HT-29 (cell line): ENCODE data around the gene ZP4. TPM values are rescaled to one million over a fixed set of nuclear protein-coding genes. Genes with fewer than 3 reads are reported as not detected.
"Not testable (repeated sequence)": the region's sequence is repeated elsewhere in the genome, so short reads cannot be mapped to it uniquely, and the experiment has no call there.

Source experiments
- DNase-seq: peaks from one replicate; pipeline ENCODE4 v3.0.0-alpha.2; 2015; ENCODE audit warnings: low spot score
- total RNA-seq: library from RNA; depleted of rRNA; stranded (reverse); fragments of >200 nt; shearing (Covaris generic); gene quantifications from 2 replicates; pipeline ENCODE4 v1.2.3, GENCODE V29; 2014

The ZP4 gene
- total RNA-seq, 1 experiment from 2014 or later = not detected

GRCh38 chr1:237877631-237878030 lies 13.1 kb downstream of the ZP4 start:
- no peak for DNase-seq

DNA sequence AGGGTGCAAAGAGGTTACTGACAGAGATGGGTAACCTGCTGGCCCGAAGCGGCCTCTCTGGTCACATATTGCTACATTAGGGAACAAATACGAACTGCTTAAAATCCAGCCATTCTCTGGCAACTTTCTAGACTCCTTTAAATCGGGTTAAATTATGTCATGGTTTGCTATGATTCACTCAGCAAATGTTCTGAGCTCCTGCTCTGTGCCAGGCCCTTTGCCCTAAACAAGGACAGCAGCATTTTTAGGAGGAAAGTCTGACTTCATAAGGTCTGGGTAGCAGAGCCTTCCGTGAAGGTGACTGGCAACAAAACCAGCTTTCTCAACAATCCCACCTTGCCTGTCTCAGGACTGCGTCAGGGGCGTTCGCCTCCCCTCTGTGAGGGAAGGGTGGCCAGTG lies 15.4 kb downstream of the ZP4 start:
- DNase-seq = no peak

- no peak for DNase-seq
Observed at GRCh38 chr1:237873487-237874211, 17.1 kb downstream of the ZP4 start.

DNA sequence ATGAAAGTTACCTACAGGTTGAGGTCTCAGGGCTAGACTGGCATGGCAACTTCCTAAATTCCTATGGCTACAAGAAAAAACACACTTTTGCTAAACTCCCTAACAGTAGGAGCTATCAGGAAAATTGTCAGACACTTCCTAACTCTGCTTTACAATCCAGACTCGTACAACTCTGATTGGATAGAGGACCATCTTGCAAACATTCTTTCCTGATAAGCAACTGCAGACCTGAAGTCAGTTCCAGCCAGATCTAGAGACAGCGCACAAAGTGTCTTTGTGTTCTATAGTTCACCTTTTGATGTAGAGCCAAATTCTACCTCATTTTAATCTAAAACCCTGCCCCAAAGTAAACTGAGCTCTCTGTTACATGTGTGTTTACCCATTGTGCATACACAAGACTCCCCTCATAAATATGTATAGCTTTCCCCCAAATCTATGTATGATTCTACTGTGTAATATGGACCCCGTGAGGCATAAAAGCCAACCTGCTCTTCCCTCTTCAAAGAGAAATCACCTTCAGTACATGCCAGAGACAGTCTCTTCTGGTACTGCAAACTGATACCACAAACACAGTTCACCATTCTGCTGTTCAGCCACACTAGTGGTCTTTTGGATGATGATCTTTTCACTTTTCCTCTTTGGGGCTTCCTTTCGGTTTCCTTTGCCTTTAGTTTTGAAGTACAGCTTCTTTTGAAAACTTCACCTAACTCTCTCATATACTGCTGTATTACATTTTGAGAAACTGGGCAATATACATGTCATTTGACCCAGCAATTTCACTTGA lies 21.7 kb downstream of the ZP4 start:
- no peak for DNase-seq

DNA sequence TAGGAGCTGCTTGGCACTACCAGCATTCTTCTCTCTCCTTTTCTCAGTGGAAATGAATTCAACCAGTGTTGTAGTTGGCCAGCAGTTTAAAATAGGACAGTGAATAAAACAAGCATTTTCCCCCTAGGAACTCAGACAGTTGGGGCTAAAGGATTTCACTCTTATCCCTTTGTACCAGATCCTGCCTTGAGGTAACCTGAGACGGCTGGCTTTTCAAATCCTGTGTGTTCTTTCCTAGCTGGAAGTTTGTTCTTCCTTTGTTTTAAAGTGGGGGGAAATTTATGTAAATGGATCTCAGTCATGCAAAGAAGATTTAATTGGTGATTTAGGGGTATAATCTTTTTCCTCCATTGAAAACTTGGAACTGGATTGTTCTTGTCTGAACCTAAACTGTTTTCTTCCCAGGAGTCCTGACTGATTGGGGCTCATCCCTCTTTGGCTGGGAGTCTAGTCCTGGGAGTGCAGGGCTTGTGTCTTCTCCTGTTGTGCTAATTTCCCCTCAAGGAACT lies 23.3 kb downstream of the ZP4 start:
- no peak for DNase-seq

DNA sequence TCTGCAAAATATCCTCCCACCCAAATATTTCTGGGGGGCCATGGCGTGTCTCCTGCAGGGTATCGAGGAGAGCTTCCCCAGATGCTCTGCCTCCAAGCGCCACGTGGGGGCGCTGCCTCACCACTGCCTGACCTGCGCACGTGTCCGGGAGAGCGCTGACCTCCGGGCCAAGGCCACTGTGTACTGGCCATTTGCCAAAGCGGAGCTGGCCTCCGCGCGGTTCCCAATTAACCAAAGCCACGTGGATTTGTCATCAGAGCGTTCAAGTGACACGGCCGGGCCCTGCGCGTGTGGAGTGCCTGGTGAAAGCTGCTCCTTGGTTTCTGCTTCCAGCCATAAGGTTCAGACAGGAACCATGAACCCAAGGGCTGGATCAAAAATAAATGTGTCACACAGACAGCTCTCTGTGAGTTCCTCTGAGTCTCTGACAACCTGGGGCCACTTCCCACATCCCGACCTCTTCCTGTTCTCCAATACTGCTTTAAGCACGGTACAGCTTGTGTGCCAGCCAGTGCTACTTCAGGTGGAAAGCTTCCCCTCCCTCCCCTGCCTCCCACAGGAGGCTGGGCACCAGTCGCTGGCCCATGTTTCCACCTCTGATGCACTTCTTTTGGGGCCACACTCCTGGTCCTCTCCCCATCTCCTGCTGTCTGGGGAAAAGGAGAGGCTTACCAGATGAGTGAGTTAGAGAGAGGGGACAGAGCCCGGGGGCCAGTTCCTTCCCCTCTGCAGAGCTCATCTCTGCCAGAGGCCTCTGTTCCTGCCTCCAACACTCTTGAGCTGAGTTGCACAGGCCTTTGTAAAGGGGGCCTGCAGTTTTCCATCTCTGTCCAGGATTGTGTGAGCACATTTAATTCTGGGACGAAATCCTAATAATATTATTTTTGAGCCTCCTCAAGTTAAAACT lies 26.1 kb downstream of the ZP4 start:
- peak; percentile 36 for DNase-seq

- no peak for DNase-seq
Observed at GRCh38 chr1:237863234-237863633, 27.5 kb downstream of the ZP4 start.

DNA sequence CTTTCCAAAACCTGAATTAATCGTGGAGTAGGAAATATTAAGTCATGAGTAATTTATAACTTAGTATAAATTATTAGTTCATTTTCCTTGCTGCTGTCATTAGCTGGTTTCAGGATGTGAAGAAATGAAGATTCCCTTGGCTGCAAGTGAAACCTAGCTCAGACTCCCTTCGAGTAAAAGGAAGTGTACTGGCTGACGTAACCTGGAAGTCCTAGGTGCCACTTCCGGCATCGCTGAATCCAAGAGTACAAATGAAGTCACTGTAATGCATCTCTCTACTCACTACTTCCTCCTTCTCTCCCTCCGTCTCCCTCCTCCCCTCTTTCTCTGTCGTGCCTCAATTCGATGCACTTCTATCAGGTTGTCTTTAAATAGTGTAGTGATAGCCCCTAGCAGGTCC lies 28.8 kb downstream of the ZP4 start:
- no peak for DNase-seq

- DNase-seq = no peak
Observed at GRCh38 chr1:237858992-237859391, 31.7 kb downstream of the ZP4 start.

GRCh38 chr1:237857455-237857854 lies 33.3 kb downstream of the ZP4 start:
- DNase-seq = no peak

- no peak for DNase-seq
Observed at GRCh38 chr1:237852342-237852741, 38.4 kb downstream of the ZP4 start.

DNA sequence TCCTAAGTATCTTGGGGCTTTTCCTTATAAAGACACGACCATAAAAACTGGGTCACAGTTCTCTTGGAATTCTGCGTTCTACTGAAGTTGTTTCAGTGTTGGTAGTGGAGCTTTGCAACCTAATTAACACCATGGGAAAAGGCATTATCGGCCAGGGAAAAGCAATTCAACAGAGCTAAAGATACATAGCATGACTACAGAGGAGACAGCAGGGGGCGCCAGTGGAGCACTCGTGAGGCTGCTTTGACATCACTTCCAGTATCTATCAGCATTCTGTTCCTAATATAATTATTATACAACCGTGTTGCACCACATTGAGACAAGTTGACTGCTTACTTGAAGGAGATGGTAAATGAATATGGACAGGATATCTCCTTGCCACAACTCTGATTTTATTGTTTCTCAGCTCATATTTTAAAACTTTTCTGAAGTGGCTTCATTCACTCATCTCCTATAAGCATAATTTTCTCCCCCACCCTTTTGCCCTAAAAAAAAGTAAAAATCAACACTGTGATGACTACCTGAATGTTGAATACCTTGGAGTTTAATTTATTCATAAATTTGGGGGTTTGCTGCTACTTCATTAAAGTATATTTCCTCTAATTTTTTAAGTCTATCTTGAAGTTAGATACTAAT lies 39.4 kb downstream of the ZP4 start:
- DNase-seq = peak; percentile 71

DNA sequence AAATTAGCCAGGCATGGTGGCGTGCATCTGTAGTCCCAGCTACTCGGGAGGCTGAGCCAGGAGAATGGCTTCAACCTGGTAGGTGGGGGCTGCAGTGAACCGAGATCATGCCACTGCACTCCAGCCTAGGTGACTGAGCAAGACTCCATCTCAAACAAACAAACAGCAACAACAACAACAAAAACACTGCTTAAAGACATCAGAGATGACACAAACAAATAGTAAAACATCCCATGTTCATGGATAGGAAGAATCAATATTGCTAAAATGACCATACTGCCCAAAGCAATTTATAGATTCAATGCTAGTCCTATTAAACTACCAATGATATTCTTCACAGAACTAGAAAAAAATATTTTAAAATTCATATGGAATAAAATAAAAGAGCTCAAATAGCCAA lies 47.2 kb downstream of the ZP4 start:
- not testable (repeated sequence) for DNase-seq

DNA sequence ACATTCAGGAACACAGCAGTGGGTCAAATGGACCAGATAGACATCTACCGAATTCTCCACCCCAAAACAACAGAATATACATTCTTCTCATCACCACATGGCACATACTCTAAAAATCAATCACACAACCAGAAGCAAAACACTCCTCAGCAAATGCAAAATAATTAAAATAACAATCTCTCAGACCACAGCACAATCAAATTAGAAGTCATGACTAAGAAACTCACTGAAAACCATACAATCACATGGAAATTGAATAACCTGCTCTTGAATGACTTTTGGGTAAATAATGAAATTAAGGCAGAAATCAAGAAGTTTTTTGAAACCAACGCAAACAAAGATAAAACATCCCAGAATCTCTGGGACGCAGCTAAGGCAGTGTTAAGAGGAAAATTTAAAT lies 49.2 kb downstream of the ZP4 start:
- no peak for DNase-seq

DNA sequence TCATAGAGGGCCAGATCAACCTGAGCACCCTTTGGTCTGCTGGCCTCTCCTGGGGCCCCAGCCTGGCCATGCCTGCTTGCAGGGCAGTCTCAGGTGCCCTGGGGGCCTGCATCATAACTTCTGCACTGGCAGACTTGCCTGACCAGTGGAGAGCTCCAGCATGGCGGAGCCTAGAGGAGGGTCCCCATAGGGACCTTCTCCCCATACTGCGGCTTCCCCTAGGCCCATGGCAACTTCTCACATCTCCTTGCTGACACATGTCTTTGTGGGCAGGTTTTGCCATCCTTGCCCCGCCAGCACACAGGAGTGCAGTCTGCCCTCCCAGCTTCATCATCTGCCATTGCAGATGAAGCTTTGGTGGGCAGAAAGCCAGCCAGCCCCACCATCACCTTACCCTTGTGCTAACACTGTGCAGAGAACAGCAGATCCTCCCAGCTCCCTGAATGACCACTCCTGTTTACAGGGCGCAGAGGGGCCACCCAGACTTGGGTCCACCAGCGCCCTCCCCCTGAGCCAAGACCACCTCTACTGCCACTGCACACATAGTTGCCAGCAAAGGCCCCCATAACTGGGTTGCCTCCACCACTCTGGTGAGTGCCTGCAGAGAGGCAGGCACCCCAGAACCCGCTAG lies 51.7 kb downstream of the ZP4 start:
- DNase-seq = no peak

- DNase-seq = no peak
Observed at GRCh38 chr1:237838320-237838719, 52.4 kb downstream of the ZP4 start.

GRCh38 chr1:237834461-237834860 lies 56.3 kb downstream of the ZP4 start:
- DNase-seq = no peak

- DNase-seq = no peak
Observed at GRCh38 chr1:237834048-237834447, 56.7 kb downstream of the ZP4 start.

DNA sequence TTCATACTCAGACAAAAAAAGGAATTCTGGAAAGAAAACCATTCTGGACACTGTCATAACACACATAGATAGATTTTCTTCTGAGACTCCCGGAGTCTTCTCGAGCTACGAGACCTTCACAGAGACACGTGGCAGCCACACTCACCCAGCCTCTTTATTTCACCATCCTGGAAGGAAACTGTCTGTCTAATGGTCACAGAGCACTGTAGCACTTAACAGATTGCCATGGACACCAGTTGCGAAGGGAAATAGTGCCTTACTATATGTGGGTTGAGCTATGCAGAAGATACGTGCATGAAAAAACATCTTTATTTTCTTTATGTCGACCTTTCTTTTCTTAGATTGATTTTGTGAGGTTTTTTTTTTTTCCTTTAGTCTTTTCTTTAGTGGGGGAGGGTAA lies 57.9 kb downstream of the ZP4 start:
- DNase-seq = no peak
